HepG2 (cell line): ENCODE data around the gene ACSL5. TPM values are rescaled to one million over a fixed set of nuclear protein-coding genes. Genes with fewer than 3 reads are reported as not detected.

Experiments
- BRF2 ChIP-seq: sonication (generic); formaldehyde crosslinking; IDR thresholded peaks from 2 replicates; pipeline ENCODE4 v1.8.1; 2022; ENCODE audit warnings: mild to moderate bottlenecking, missing genetic modification reagents
- CEBPG ChIP-seq: IDR thresholded peaks from 2 replicates; pipeline ENCODE4 v1.6.1; 2016
- DMAP1 ChIP-seq: IDR thresholded peaks from 2 replicates; pipeline ENCODE4 v1.6.1; 2016
- KAT8 ChIP-seq: IDR thresholded peaks from 2 replicates; pipeline ENCODE4 v1.6.1; 2016; ENCODE audit warnings: missing genetic modification reagents, missing compliant biosample characterization
- LCORL ChIP-seq, 2 experiments: fragments of 450-650 bp in 1 of 2; sonication (generic) in 1 of 2; formaldehyde crosslinking in 1 of 2; IDR thresholded peaks; 2 replicates each; pipeline versions ENCODE4 v1.5.0 to v1.6.1; 2017 to 2020; ENCODE audit warnings: antibody characterized with exemption in 1 of 2, missing genetic modification reagents in 1 of 2
- NCOR1 ChIP-seq: fragments of 200-600 bp; sonication (generic); IDR thresholded peaks from 2 replicates; pipeline ENCODE4 v1.7.0; 2017; ENCODE audit warnings: antibody characterized with exemption, low read length, borderline replicate concordance
- PITX1 ChIP-seq: sonication (generic); formaldehyde crosslinking; IDR thresholded peaks from 2 replicates; pipeline ENCODE4 v1.5.1; 2020; ENCODE audit warnings: mild to moderate bottlenecking, missing genetic modification reagents
- RFXAP ChIP-seq: sonication (generic); formaldehyde crosslinking; IDR thresholded peaks from 2 replicates; pipeline ENCODE4 v1.4.0; 2020; ENCODE audit warnings: missing genetic modification reagents, borderline replicate concordance
- SAP130 ChIP-seq: IDR thresholded peaks from 2 replicates; pipeline ENCODE4 v1.6.1; 2016; ENCODE audit warnings: low read depth
- SCMH1 ChIP-seq: sonication (generic); formaldehyde crosslinking; IDR thresholded peaks from 2 replicates; pipeline ENCODE4 v1.9.0; 2021; ENCODE audit warnings: missing genetic modification reagents, mild to moderate bottlenecking, borderline replicate concordance
- SRSF9 ChIP-seq: fragments of 200-400 bp; formaldehyde crosslinking; IDR thresholded peaks from 2 replicates; pipeline ENCODE4 v1.6.1; 2018; ENCODE audit warnings: borderline replicate concordance, mild to moderate bottlenecking, low read depth, low read length; ENCODE audit not compliant: insufficient read depth, poor library complexity, severe bottlenecking
- UBTF ChIP-seq: sonication (generic); formaldehyde crosslinking; IDR thresholded peaks from 2 replicates; pipeline ENCODE4 v1.4.0; 2020; ENCODE audit warnings: mild to moderate bottlenecking, missing genetic modification reagents
- ZNF407 ChIP-seq: sonication (generic); formaldehyde crosslinking; IDR thresholded peaks from one replicate; pipeline ENCODE4 v1.5.1; 2020; ENCODE audit warnings: mild to moderate bottlenecking, missing genetic modification reagents; ENCODE audit errors: not compliant biosample characterization
- ZNF589 ChIP-seq: sonication (generic); formaldehyde crosslinking; conservative IDR thresholded peaks from 2 replicates; pipeline ENCODE4 v1.8.0; 2022; ENCODE audit warnings: mild to moderate bottlenecking, moderate library complexity, missing genetic modification reagents
- polyA plus RNA-seq, 8 experiments: library from polyadenylated mRNA; depleted of rRNA in 3 of 8; stranded (reverse) in 7 of 8; unstranded in 1 of 8; fragments of >200 nt; fragmentation: Illumina TruSeq in 4 of 8; extraction: Trizol in 4 of 8; gene quantifications; 2 replicates each; pipeline versions ENCODE4 v1.2.1 to v1.2.3, GENCODE V29; 2011 to 2016; ENCODE audit warnings: low read depth in 4 of 8, missing spikeins in 1 of 8, mixed read lengths in 1 of 8; ENCODE audit not compliant: insufficient read depth in 1 of 8
- total RNA-seq, 5 experiments: library from RNA; depleted of rRNA; stranded (reverse); fragments of >200 nt; fragmentation: Illumina TruSeq; extraction: Trizol; gene quantifications; 2 replicates each; pipeline ENCODE4 v1.2.3, GENCODE V29; 2016; ENCODE audit warnings: low read depth in 1 of 5
- TF ChIP-seq, protein P1 (sequence below): sonication (generic); formaldehyde crosslinking; IDR thresholded peaks from 2 replicates; pipeline ENCODE4 v1.4.0; 2020; ENCODE audit warnings: missing genetic modification reagents, mild to moderate bottlenecking, borderline replicate concordance

ACSL5 gene
- total and polyA plus RNA-seq, 2 of the 13 experiments (the other 11 are each of a cell fraction or from before 2014, with no cell fraction given) = 56.4 to 82.5 TPM

DNA sequence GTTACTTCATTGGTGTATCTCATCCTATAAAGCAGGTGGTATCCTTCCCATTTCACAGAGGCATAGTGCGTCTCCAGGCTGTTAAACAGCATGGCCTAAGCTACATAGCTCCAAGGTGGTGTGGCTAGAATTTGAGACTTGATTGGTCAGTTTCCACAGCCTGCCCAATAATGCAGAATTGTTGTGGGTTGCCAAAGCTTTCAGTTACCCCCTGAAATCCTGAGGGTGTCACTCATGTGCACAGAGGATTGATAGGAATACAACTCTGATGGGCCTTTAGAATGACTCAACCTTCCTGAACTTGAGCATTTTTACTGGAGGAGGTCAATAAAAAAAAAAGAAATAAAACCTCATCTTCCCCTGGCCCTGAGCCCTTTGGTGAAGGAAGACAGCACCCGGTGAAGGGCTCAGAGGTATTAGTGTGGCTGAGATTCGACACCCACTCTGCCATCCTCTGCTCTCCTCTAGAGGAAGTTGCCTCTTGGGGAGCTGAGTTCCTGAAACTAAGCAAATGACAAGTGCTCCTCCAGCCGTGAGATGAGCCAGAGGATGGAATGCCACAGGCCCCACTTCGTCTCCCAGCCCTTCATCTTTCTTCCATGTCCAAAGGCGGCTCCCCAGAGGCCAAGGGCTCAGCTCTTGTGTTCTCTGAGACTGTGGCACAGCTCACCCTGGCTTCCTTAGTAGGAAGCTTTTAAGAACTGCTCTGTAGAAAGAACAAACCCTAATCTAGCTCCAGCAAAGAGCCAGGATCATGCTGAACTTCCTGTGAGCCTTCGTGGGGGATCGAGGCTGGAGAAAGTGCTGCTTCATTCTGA lies 1.0 kb downstream of the ACSL5 start (continued):
- TF ChIP-seq SRSF9 = no peak
- TF ChIP-seq PITX1 = no peak
- no peak for TF ChIP-seq ZNF589
- TF ChIP-seq SAP130 = peak; percentile 10; the same call in 1 of the 2 replicates
- 0 out of 2 replicates have a peak, but pooled peaks have one; percentile 10 for TF ChIP-seq DMAP1 (CRISPR knock-in tag)
- no peak for TF ChIP-seq SCMH1
- TF ChIP-seq NCOR1 = no peak
- no peak for TF ChIP-seq BRF2 (CRISPR knock-in tag)
- TF ChIP-seq, protein P1, sequence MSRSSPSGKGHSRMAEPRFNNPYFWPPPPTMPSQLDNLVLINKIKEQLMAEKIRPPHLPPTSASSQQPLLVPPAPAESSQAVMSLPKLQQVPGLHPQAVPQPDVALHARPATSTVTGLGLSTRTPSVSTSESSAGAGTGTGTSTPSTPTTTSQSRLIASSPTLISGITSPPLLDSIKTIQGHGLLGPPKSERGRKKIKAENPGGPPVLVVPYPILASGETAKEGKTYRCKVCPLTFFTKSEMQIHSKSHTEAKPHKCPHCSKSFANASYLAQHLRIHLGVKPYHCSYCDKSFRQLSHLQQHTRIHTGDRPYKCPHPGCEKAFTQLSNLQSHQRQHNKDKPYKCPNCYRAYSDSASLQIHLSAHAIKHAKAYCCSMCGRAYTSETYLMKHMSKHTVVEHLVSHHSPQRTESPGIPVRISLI (CRISPR knock-in tag) = peak; percentile 35; the same call in 1 of the 2 replicates
- no peak for TF ChIP-seq ZNF407 (CRISPR knock-in tag)
- 0 out of 2 replicates have a peak, but pooled peaks have one; percentile 6 for TF ChIP-seq KAT8 (CRISPR knock-in tag)
- TF ChIP-seq UBTF = peak; percentile 34; the same call in 1 of the 2 replicates
- TF ChIP-seq CEBPG = no peak
- TF ChIP-seq LCORL (IDR thresholded peaks at IDR 0.05) = no peak
- TF ChIP-seq LCORL (CRISPR knock-in tag; IDR thresholded peaks at IDR 0.05) = no peak
- TF ChIP-seq RFXAP (CRISPR knock-in tag) = no peak
